ENCODE data around the gene CHMP2A. TPM values are rescaled to one million over a fixed set of nuclear protein-coding genes. Genes with fewer than 3 reads are reported as not detected.
A peak's percentile ranks its signal among the peaks of the same experiment; 100 is the strongest.

CHMP2A gene
- total and polyA plus RNA-seq, 2 of the 13 experiments (the other 11 are each of a cell fraction or from before 2014, with no cell fraction given): 49.7 to 55.0 TPM

DNA sequence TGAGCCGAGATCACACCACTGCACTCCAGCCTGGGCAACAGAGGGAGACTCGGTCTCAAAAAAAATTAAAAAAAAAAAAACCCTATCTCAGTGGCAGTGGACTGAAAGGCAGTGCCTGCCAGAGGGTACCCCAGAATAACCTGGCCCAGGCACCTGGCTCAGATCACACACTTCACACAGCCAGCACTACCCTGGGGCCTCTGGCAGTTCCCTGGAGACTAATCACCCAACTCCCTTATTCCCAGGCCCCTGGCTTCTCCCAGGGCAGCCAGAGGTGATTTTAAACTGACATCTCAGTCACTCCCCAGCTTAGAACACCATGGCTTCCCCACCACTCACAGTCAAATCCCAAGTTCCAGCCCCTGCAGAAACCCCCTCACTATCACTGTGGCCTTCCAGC lies 39.6 kb downstream of the CHMP2A start (continued):
- TF ChIP-seq, protein P1, sequence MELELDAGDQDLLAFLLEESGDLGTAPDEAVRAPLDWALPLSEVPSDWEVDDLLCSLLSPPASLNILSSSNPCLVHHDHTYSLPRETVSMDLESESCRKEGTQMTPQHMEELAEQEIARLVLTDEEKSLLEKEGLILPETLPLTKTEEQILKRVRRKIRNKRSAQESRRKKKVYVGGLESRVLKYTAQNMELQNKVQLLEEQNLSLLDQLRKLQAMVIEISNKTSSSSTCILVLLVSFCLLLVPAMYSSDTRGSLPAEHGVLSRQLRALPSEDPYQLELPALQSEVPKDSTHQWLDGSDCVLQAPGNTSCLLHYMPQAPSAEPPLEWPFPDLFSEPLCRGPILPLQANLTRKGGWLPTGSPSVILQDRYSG (CRISPR knock-in tag; IDR thresholded peaks at IDR 0.05): no peak
- TF ChIP-seq RFXANK (CRISPR knock-in tag; IDR thresholded peaks at IDR 0.05): no peak

DNA sequence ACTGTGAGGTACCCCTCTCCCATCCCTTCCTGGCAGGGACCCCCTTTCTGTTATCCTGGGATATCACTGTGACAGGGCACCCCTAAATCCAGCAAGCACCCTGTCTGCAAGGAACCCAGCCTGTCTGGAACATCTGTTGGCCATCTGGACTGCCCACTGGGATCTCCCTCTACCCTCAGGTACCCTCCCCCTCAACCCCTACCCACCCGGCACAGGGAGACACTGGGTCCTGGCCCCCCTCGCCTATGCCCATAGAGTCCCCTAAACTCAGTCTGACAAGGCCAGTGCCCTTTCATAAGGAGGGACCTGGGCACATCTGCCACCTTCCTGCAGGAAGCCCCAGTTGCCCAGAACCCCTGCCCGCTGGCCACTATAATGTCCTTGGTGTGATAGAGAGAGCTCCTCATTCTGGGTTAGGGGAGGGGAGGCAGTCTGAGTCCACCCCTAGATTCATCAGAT lies 40.3 kb downstream of the CHMP2A start:
- H3K9me3 ChIP-seq (ENCODE audit: low read length): no peaks in the 10 kb centered on the region
- no peaks in the 10 kb centered on the region for H4K20me1 ChIP-seq (ENCODE audit: insufficient read depth, low read length)
- peaks cover 5 to 6% of the 10 kb centered on the region in 2 experiments; a peak in 4 of 5 replicates for H3K36me3 ChIP-seq (replicated peaks in 1 of 2; ENCODE audit: control insufficient read depth in 1 of 2, insufficient read depth in 2 of 2, low read length in 2 of 2)
- H2AFZ ChIP-seq (ENCODE audit: low read length): no peak overlapping the region
- BruUV-seq (replicated peaks): no TSS peak
- TF ChIP-seq ZNF12 (CRISPR knock-in tag; IDR thresholded peaks at IDR 0.05): no peak
- no peak for TF ChIP-seq SMARCE1 (IDR thresholded peaks at IDR 0.05; ENCODE audit: borderline replicate concordance)
- TF ChIP-seq, protein P2, sequence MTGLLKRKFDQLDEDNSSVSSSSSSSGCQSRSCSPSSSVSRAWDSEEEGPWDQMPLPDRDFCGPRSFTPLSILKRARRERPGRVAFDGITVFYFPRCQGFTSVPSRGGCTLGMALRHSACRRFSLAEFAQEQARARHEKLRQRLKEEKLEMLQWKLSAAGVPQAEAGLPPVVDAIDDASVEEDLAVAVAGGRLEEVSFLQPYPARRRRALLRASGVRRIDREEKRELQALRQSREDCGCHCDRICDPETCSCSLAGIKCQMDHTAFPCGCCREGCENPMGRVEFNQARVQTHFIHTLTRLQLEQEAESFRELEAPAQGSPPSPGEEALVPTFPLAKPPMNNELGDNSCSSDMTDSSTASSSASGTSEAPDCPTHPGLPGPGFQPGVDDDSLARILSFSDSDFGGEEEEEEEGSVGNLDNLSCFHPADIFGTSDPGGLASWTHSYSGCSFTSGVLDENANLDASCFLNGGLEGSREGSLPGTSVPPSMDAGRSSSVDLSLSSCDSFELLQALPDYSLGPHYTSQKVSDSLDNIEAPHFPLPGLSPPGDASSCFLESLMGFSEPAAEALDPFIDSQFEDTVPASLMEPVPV (CRISPR knock-in tag; IDR thresholded peaks at IDR 0.05): 0 out of 2 replicates have a peak, but pooled peaks have one; percentile 2
- TF ChIP-seq MED1 (CRISPR knock-in tag; IDR thresholded peaks at IDR 0.05): no peak
- peaks cover 25% of the 10 kb centered on the region for H3K79me2 ChIP-seq (ENCODE audit: insufficient read depth, low read length)
- FAIRE-seq: no peak
- no peak for ATAC-seq
- peaks cover 69% of the 10 kb centered on the region for H3K4me1 ChIP-seq (ENCODE audit: insufficient read depth, low read length)
- peak overlapping the region; percentile 69 for H3K27ac ChIP-seq (ENCODE audit: extremely low read length, insufficient read depth, low read length)
- DNase-seq (ENCODE audit: low spot score): no peak
- intact Hi-C loops (cut with micrococcal nuclease; ENCODE audit: unreplicated experiment) (loop anchor here (5.0 kb wide), 1 partner anchor 187 kb away; the partner anchor contains the start of gene ZSCAN22), in situ Hi-C loops (cut with HindIII; ENCODE audit: extremely low pct_ligation_motif_present, low pct_unique_long_range_greater_than_20kb) (no loop called here)
- 51% methylated on average over 3 of the region's 3 CpGs for WGBS (ENCODE audit: low lambda C conversion rate)
- POLR2A ChIA-PET: interaction anchor here (0.8 to 5.8 kb wide), 12 partner anchors 10 to 106 kb away, joined by 3 to 44 read pairs (median 4); partner anchors contain the start of genes CHMP2A, TRIM28, UBE2M and ZNF446
- no peaks in the 10 kb centered on the region; a peak in 1 of 5 replicates for H3K27me3 ChIP-seq (ENCODE audit: control insufficient read depth in 1 of 2, insufficient read depth in 2 of 2, low read length in 2 of 2)
- peak overlapping the region; percentile 36 to 81 (median 69) for H3K4me3 ChIP-seq (replicated peaks in 1 of 3; ENCODE audit: insufficient read depth in 1 of 3, low read depth in 2 of 3, low read length in 3 of 3)
- CTCF ChIA-PET (ENCODE audit: low intra/inter-chr PET ratio, low total read pairs): no interaction called here
- peak overlapping the region; percentile 80 for H3K9ac ChIP-seq (ENCODE audit: insufficient read depth, low read depth, low read length)
- peak overlapping the region; percentile 100 for H3K4me2 ChIP-seq (ENCODE audit: low read depth, low read length)
